Glomerular visceral epithelial cell (primary cell): ENCODE data around the gene CFAP52.
"Not testable (repeated sequence)": the region's sequence is repeated elsewhere in the genome, so short reads cannot be mapped to it uniquely, and the experiment has no call there.

Experiments used
- DNase-seq: peaks from one replicate; pipeline ENCODE4 v3.0.0-alpha.2; 2016; ENCODE audit errors: extremely low spot score

Gene CFAP52

DNA sequence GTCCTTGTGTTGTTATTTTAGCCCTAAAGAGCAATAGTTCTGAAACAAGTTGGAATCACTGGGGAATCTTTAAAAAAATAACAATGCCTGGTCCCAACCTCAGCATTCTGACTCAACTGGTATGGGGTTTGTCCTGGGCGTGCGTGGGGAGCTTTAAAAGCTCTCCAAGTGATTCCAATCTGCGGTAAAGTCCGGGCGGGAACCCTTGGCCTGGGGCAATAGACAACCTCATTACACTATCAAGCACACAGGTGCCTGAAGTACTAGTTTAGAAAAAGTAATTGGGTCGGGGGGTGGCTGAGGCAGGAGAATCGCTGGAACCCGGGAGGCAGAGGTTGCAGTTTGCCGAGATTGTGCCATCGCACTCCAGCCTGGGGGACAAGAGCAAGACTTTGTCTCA, 5.2 kb upstream of the CFAP52 start:
- DNase-seq = no peak

DNA sequence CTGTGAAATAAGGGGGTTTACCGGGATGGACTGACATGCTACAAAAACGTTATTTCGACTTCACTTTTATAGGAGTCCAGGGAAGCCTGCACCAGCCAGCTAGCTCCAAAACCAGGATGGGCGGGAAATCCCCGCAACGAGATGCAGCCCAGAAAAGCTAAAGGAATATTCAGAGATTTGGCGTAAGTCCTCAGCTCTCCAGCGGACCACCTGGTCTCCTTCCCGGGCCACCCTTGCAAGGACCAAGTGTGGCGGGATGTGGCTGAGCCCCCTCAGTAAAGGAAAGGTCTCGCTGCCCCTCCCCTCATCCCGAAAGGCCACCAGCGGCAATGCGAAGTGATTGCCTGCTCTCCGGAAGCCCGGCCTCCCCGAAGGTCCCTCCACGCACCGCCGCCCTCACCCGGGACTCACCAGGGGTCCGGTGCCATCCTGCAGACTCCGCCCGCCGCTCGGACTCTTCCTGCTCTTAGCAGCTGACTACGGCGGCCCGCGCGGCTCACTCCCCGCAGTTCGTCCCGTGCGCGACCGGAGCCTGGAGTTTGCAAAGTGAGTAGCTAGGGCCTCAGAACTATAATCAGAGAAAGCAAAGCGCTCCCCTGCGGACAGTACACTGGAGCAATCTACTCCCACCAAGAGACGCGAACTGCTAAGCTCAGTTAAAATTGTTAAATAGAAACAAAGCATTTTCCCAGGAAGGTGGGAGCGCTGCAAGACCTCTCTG, 901 bp upstream of the CFAP52 start, which contains the start of gene STX8:
TSS of gene STX8 (minus strand) at position 440 of the 721 bp plus-strand sequence. CDS start at position 428, 12 bp downstream.
- DNase-seq = peak; percentile 91

DNA sequence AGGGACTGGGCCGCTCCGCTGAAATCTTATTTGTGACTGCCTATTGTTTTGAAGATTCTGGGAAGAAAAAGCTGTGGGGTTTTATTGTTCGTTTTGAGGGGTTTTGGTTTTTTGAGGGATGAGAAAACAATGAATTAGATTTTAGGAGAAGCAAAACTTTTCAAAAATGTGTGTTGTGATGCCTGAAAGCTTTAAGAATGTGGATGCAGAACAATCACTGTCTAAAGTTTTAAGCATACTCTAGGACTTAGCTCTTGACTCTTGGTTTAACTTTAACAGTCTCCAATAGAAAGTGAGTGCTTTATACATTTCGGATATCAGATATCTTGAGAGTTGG, 899 bp downstream of the CFAP52 start:
- no peak for DNase-seq

DNA sequence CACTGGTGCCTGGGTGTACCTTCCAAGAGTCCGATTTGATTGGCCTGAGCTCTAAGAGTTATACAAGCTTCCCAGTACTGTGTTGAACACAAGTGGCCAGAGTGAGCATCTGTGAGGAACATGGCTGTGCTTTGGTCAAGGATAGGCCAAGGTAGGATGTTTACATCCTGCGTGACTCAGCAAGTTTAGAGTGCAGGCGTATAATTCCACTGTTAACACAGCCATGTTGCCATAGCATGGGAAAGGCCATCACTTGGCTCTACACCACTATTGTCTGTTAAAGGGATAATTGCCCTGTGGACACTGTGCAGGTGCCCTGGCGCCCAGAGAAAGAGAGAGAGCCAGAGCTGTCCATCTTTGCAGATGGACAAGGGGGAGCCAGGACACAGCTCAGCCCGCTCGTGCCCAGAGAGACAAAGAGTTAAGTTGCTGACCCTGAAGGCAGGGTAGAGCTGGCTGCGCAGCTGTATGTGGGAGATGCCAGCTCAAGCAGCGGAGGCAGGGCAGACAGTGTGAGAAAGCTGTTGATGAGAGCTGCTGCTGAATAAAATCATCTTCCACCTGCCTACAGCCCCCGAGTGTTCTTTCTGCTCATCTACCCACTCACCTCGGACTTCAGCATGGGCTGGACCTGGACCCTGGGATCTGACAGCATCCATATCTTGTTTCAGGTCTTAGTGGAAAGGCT, 11.7 kb downstream of the CFAP52 start:
- DNase-seq = no peak

DNA sequence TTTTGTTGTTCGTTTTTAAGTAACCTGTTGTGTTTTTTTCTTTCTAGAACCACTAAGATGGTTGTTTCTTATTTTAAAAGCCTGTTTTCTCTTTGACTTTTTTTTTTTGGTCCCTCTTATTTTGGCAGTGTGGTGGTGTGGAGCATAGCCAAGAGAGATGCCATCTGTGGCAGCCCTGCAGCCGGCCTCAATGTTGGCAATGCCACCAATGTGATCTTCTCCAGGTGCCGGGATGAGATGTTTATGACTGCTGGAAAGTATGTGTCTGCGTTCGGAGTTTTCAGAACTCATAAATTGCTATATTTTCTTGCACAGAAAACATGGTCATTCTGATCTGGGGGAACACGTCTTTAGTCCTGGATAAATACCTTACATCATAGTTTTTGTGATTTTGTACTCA, 17.6 kb downstream of the CFAP52 start:
- DNase-seq = no peak

DNA sequence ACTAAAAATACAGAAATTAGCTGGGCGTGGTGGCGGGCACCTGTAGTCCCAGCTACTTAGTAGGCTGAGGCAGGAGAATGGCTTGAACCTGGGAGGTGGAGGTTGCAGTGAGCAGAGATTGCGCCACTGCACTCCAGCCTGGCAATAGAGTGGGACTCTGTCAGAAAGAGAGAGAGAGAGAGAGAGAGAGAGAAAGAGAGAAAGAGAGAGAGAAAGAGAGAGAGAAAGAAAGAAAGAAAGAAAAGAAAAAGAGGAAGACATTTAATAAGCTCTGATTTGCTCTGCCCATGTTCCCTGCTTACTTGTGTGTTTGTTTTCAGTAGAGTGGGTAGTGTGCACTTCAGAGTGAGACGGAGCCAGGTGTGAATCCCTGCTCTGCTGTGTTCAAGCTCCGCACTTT, 21.2 kb downstream of the CFAP52 start:
- DNase-seq = not testable (repeated sequence)

DNA sequence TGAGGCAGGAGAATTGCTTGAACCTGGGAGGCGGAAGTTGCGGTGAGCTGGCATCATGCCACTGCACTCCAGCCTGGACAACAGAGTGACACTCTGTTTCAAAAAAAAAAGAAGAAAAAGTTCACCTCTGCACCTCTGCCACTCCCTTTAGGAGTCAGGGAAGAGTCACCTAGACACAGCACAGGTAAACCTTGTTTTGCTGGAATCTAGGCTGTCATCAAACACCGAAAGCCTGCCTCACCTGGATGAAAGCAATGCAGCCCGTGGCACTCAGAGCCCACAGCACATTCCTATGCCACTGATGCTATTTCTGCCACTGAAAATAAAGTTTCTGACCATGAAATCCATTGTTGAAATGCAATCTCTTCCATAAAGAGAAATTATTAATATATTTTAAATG, 22.2 kb downstream of the CFAP52 start:
- no peak for DNase-seq

DNA sequence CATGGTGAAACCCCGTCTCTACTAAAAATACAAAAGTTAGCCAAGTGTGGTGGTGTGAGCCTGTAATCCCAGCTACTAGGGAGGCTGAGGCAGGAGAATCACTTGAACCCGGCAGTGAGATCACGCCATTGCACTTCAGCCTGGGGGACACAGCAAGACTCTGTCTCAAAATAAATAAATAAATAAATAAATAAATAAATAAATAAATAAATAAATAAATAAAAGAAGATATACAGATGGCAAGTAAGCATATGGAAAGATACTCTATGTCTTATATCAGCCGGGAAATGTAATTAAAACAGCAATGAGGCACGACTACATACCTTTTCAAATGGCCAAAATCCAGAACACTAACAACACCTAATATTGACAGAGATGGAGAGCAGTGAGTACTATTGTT, 28.1 kb downstream of the CFAP52 start:
- not testable (repeated sequence) for DNase-seq

DNA sequence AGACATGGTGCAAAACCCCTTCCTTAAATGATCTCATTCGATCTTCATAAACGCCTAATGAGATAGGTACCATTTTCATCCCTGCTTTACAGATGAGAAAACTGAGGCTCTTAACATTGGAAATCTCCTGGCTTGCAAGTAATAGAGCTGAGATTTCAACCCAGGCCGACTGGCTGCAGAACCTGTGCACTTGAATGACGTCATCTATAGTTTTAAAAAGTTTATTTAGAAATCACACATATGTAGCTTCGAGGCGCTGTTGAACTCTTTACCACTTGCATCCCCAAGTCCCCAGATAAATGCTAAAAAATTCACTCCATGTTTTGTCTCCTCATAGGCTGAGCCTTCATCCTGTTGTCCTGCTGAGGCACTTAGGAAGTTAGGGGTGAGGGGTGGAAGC, 30.0 kb downstream of the CFAP52 start:
- DNase-seq = no peak

DNA sequence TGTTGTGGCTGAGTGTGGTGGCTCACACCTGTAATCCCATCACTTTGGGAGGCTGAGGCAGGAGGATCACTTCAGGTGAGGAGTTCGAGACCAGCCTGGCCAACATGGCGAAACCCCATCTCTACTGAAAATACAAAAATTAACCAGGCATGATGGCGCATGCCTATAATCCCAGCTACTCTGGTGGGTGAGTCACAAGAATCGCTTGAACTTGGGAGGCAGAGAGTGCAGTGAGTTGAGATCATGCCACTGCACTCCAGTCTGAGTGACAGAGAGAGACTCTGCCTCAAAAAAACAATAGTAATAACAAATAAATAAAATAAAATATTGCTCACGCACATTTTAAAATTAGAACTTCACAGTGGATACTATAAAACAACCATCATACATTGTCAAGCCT, 30.6 kb downstream of the CFAP52 start:
- not testable (repeated sequence) for DNase-seq

DNA sequence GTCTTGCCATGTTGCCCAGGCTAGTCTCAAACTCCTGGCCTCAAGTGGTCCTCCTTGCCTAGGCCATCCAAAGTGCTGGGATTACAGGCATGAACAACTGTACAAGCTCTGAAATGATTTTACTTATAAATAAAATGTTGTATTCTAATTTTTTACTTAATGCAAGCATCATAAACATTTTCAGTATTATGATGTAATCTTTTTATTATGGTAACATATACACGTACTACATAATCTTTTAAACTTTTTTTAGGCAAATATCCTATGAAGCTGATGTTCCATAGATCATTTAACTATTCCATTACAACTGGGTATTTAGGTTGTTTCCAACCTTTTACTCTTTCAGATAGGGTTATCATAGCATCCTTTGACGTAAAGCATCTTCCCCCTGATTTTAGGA, 35.1 kb downstream of the CFAP52 start:
- DNase-seq = no peak

DNA sequence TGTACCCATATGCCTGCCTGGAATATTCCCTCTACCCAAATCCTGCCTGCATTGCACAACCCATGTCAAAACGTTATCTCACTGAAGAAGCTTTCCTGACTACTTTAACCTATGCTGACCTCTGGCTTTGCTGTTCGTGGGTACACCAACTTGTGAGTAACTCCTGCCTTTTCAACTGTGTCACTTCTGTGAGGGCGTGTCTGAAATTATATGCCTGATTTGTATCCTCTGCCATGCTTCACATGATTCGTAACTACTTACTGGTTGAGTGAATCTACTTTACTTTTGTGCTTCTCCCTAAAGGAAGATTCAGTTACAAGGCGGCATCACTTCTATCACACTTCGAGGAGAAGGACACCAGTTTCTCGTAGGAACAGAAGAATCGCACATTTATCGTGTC, 35.6 kb downstream of the CFAP52 start:
- DNase-seq = peak; percentile 77

DNA sequence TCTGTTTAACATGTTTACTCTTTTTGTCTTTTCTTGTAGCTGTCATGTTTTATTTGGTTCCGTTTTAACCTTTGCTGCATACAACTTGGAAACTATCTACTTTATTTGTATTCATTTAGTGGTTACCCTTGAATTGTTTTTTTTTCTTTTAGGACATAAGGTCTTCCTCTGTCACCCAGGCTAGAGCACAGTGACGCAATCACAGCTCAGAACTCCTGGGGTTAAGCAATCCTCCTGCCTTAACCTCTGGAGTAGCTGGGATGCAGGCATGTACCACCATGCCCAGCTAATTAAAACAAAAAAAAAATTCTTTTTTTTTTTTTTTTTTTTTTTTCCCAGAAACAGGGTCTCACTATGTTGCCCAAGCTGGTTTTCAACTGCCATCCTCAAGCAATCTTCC, 39.0 kb downstream of the CFAP52 start:
- no peak for DNase-seq

DNA sequence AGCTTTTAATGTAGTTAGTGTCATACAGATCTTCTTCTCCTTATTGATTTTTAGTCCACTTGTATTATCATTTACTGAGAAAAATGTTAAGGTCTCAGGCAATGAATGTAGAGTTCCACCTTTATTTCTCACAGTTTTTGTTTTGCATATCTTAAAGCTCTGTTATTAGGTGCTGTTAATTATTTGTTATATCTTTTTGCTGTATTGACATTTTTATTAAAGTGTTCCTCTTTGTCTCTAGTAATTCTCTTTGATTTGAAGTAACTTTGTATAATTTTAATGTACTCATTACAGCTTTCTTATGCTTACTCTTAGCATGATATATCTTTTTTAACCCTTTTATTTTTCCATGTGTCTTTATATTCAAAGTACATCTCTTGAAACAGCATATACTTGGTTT, 46.5 kb downstream of the CFAP52 start:
- no peak for DNase-seq

DNA sequence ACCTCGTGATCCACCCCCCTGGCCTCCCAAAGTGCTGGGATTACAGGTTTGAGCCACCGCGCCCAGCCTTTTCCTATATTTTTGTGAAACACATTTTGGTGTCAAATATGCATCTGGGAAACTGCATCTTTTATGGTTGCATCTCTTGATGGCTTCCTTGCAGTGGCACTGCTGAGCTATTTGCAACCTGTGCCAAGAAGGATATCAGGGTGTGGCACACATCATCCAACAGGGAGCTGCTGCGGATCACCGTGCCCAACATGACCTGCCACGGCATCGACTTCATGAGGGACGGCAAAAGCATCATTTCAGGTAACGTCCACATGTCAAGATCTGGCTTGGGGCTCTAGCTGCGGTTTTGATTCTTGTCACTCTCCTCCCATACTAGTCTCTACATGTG, 52.1 kb downstream of the CFAP52 start:
- no peak for DNase-seq

DNA sequence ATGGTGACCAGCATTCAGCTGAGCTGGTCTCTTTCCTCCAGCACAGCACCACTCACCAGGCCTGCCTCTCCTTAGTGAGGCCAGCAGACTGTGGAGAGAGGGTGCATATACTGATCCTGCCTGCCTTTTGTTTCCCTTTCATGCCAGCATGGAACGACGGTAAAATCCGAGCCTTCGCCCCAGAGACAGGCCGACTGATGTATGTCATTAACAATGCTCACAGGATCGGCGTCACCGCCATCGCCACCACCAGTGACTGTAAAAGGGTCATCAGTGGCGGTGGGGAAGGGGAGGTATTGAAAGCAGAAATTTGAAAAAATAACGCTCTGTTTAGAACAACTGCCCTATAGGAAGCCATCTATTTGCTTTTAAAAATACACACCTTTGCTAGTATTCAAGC, 56.3 kb downstream of the CFAP52 start:
- DNase-seq = no peak

DNA sequence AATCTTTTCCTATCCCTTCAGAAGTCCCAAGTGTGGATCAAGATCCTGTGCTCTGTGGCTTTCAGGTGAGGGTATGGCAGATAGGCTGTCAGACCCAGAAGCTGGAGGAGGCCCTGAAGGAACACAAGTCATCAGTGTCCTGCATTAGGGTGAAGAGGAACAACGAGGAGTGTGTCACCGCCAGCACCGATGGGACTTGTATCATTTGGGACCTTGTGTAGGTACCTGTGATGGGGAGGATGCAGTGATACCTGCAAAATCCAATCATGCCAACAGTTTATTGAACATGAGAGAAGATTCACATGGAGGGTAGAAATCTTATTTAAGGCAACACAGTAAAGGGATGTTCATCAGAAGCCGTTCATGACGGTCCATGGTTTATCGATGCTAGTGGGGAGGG, 58.9 kb downstream of the CFAP52 start:
- no peak for DNase-seq

DNA sequence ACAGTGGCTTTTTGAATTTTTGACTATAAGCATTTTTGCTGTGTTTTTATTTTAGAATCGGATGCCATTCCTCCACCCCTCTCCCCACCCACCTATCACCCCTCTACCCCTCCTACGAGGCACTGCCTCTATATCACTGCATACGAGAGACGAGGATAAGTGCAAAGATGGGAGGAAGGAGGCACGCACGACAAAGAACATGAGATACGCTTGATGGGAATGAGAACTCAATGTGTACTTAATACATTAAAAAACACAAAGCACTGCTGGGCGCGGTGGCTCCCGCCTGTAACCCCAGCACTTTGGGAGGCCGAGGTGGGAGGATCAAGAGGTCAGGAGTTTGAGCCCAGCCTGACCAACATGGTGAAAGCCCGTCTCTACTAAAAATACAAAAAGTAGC, 60.1 kb downstream of the CFAP52 start:
- no peak for DNase-seq

DNA sequence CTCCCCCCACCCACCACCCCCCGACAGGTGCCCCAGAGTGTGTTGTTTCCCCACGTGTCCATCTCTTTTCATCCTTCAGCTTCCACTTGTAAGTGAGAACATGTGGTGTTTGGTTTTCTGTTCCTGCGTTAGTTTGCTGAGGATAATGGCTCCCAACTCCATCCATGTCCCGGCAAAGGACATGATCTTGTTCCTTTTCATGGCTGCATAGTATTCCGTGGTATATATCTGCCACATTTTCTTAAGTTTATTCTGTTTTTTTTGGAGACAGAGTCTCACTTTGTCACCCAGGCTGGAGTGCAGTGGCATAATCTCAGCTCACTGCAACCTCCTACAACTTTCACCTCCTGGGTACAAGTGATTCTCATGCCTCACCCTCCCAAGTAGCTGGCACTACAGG, 63.9 kb downstream of the CFAP52 start:
- not testable (repeated sequence) for DNase-seq

DNA sequence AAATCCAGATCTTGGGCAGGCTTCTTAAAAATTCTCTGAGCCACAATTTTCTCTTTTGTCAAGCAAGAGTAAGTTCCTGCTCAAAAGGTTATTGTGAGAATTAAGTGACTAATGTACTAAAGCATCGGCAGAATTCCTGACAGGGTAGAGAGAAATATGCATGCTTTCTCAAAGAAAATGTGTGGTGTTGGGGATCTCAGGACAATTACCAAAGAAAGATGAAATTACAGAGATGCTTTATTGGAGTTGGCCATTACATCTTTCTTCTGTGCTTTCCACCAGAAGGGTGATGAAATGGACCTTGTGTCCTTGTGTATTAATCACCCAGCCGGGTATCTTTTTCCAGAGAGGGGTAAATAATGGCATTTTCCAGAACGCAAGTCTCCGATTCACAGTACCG, 67.2 kb downstream of the CFAP52 start:
- DNase-seq = peak; percentile 22

DNA sequence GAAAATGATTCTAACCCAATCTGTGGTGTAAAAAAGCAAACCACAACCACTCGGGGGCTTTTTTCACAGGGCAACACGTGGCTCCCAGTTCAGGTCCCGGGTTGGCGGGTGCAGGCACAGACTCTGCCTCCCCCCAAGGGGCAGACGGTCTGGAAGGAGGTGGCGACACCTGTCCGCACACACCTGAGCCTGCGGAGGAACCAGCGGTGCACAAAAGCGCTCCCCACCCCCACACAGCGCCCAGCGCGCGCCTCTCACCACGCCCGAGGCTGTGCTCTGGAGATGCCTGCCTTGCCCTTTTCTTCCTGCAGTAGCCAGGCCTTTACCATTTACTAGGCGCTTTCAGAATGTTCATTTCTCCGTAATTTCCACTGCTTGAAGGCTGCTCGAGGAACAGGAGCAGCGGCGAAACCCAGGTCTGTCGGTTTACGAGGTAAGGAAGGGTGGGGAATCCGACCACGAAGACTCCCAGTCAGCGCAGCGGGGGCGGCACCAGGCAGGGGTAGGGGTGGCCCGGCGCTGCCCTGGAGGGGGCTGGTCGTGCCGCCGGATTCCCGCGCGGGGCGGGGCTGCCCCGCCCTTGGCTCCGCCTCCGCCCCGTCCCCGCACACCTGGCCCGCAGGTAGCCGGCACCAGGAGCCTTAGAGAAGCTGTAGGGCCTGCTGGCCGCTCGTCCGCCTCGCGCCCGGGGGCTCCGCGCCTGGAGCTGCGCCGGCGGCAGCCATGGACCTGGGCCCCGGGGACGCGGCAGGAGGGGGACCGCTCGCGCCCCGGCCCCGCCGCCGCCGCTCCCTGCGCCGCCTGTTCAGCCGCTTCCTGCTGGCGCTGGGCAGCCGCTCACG, 68.7 kb downstream of the CFAP52 start, which contains the start of gene USP43:
TSS of gene USP43 (plus strand) at position 608 of the 842 bp plus-strand sequence. CDS start at position 724, 116 bp downstream.
- peak; percentile 74 for DNase-seq

DNA sequence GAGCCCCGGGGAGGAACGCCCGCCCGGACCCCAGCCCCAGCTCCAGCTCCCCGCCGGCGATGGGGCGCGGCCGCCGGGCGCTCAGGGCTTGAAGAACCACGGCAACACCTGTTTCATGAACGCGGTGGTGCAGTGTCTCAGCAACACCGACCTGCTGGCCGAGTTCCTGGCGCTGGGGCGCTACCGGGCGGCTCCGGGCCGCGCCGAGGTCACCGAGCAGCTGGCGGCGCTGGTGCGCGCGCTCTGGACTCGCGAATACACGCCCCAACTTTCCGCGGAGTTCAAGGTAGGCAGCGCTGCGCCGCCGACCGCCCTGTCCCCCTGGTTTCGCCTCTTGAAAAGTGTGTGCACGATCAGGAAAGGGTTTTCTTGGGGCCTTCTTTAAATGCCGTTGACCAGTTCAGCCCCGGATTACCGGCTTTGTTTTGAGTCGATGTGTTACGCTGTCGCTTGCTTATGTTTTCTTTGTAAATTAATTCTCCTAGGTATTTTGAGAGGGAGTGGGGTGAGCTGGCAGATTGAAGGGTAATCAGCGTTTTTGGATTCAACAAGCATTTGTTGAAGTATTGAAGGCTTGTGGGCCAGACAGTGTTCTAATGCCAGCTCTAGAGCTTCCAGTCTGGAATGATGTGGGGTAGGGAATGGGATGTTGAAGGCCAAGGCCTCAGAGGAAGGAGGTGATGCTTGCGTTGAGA, 69.6 kb downstream of the CFAP52 start:
- peak; percentile 68 for DNase-seq
